Activated naive CD4-positive, alpha-beta T cell treated with anti-CD3 and anti-CD28 coated beads, Interleukin-2, amount 10 ng/mL, durations not matched to agents 7 days and 5 days (primary cell): ENCODE results near the gene GALK1.

Source experiments
- CTCF ChIA-PET: fragments of 350-600 bp; sonication (Branson Sonifier 250); formaldehyde crosslinking; loops from one replicate; lab custom pipeline; 2021; ENCODE audit warnings: antibody characterized with exemption; lab: Charles Lee
- DNase-seq: peaks from one replicate; pipeline ENCODE4 v3.0.0-alpha.2; 2020
- H3K27ac Mint-ChIP-seq: one replicate; pipeline ENCODE4 v1.8.0; 2021; ENCODE audit warnings: mild to moderate bottlenecking, moderate library complexity, mixed read lengths
- H3K27me3 Mint-ChIP-seq: one replicate; pipeline ENCODE4 v1.8.0; 2021; ENCODE audit warnings: mild to moderate bottlenecking, mixed read lengths
- H3K36me3 Mint-ChIP-seq: one replicate; pipeline ENCODE4 v1.8.0; 2021; ENCODE audit warnings: mixed read lengths
- H3K4me1 Mint-ChIP-seq: one replicate; pipeline ENCODE4 v1.8.0; 2021; ENCODE audit warnings: mixed read lengths
- H3K4me3 Mint-ChIP-seq: one replicate; pipeline ENCODE4 v1.8.0; 2021; ENCODE audit warnings: mild to moderate bottlenecking, moderate library complexity, mixed read lengths
- H3K9me3 Mint-ChIP-seq: one replicate; pipeline ENCODE4 v1.8.0; 2021; ENCODE audit warnings: mixed read lengths

The GALK1 gene

GRCh38 chr17:75803883-75804282 is 38.9 kb upstream of the GALK1 start:
- H3K36me3 Mint-ChIP-seq, result peaks cover 8% of the 10 kb centered on the region
- CTCF ChIA-PET, result interaction anchor here (0.7 to 1.2 kb wide), 5 partner anchors 10 to 170 kb away, joined by 3 read pairs; no protein-coding TSS in a partner anchor
- peak overlapping the region; percentile 60 for H3K27ac Mint-ChIP-seq
- no peak overlapping the region for H3K4me3 Mint-ChIP-seq
- H3K4me1 Mint-ChIP-seq, result peaks cover 10% of the 10 kb centered on the region
- DNase-seq, result no peak
- H3K27me3 Mint-ChIP-seq, result no peaks in the 10 kb centered on the region
- H3K9me3 Mint-ChIP-seq, result no peaks in the 10 kb centered on the region

GRCh38 chr17:75799402-75799801 is 34.4 kb upstream of the GALK1 start:
- Mint-ChIP-seq H3K9me3 (no peaks in the 10 kb centered on the region), H3K27me3 (no peaks in the 10 kb centered on the region), H3K4me1 (peaks cover 10% of the 10 kb centered on the region), H3K27ac (no peak overlapping the region), H3K4me3 (no peak overlapping the region), H3K36me3 (peaks cover 14% of the 10 kb centered on the region)
- CTCF ChIA-PET, result interaction anchor here (0.6 to 2.8 kb wide), 3 partner anchors 9 to 28 kb away, joined by 3 to 11 read pairs (median 7); no protein-coding TSS in a partner anchor
- DNase-seq, result no peak

GRCh38 chr17:75795820-75796607 is 31.0 kb upstream of the GALK1 start:
- CTCF ChIA-PET, result interaction anchor here (1.3 to 3.3 kb wide), 3 partner anchors 10 to 47 kb away, joined by 3 to 9 read pairs (median 8); partner anchors contain the start of gene GALK1
- Mint-ChIP-seq H3K4me1 (peaks cover 14% of the 10 kb centered on the region), H3K4me3 (no peak overlapping the region), H3K27ac (no peak overlapping the region), H3K27me3 (no peaks in the 10 kb centered on the region), H3K9me3 (no peaks in the 10 kb centered on the region), H3K36me3 (peaks cover 27% of the 10 kb centered on the region)
- DNase-seq, result no peak

GRCh38 chr17:75793460-75793859 is 28.5 kb upstream of the GALK1 start:
- Mint-ChIP-seq H3K9me3 (no peaks in the 10 kb centered on the region), H3K27me3 (no peaks in the 10 kb centered on the region), H3K27ac (no peak overlapping the region), H3K36me3 (peaks cover 20% of the 10 kb centered on the region), H3K4me1 (peaks cover 18% of the 10 kb centered on the region), H3K4me3 (no peak overlapping the region)
- no peak for DNase-seq
- CTCF ChIA-PET, result no interaction called here

- peaks cover 30% of the 10 kb centered on the region for H3K4me1 Mint-ChIP-seq
- DNase-seq, result no peak
- peaks cover 20% of the 10 kb centered on the region for H3K36me3 Mint-ChIP-seq
- H3K27ac Mint-ChIP-seq, result no peak overlapping the region
- no peaks in the 10 kb centered on the region for H3K27me3 Mint-ChIP-seq
- H3K4me3 Mint-ChIP-seq, result no peak overlapping the region
- no peaks in the 10 kb centered on the region for H3K9me3 Mint-ChIP-seq
- CTCF ChIA-PET, result interaction anchor here (1.0 to 1.6 kb wide), 3 partner anchors 8 to 35 kb away, joined by 3 to 7 read pairs (median 3); no protein-coding TSS in a partner anchor
These were observed 26.3 kb upstream of the GALK1 start for GRCh38 chr17:75791254-75791653.

GRCh38 chr17:75785016-75785890 is 20.3 kb upstream of the GALK1 start:
- CTCF ChIA-PET, result interaction anchor here (0.6 to 2.2 kb wide), 5 partner anchors 20 to 45 kb away, joined by 3 to 12 read pairs (median 6); partner anchors contain the start of gene GALK1
- DNase-seq, result peak; percentile 93
- Mint-ChIP-seq H3K4me3 (peak overlapping the region; percentile 86), H3K4me1 (peaks cover 55% of the 10 kb centered on the region), H3K9me3 (no peaks in the 10 kb centered on the region), H3K27ac (peak overlapping the region; percentile 100), H3K36me3 (peaks cover 3% of the 10 kb centered on the region), H3K27me3 (no peaks in the 10 kb centered on the region)

GRCh38 chr17:75784473-75785015 is 19.6 kb upstream of the GALK1 start, which contains the start of gene UNK:
UNK (plus strand) TSS chr17:75784806; CDS start chr17:75784881, 75 bp downstream.
- peaks cover 2% of the 10 kb centered on the region for H3K27me3 Mint-ChIP-seq
- H3K36me3 Mint-ChIP-seq, result peaks cover 5% of the 10 kb centered on the region
- DNase-seq, result peak; percentile 98
- peak within 1 kb of the TSS; percentile 100 for H3K27ac Mint-ChIP-seq
- CTCF ChIA-PET, result interaction anchor here (0.6 kb wide), 1 partner anchor 20 kb away, joined by 3 read pairs; the partner anchor contains the start of gene GALK1
- H3K9me3 Mint-ChIP-seq, result no peaks in the 10 kb centered on the region
- H3K4me1 Mint-ChIP-seq, result peaks cover 59% of the 10 kb centered on the region
- H3K4me3 Mint-ChIP-seq, result peak within 1 kb of the TSS; percentile 86

GRCh38 chr17:75783803-75784472 is 18.9 kb upstream of the GALK1 start:
- peak; percentile 37 for DNase-seq
- peaks cover 59% of the 10 kb centered on the region for H3K4me1 Mint-ChIP-seq
- peak overlapping the region; percentile 86 for H3K4me3 Mint-ChIP-seq
- H3K27me3 Mint-ChIP-seq, result peaks cover 4% of the 10 kb centered on the region
- peak overlapping the region; percentile 100 for H3K27ac Mint-ChIP-seq
- peaks cover 6% of the 10 kb centered on the region for H3K36me3 Mint-ChIP-seq
- H3K9me3 Mint-ChIP-seq, result no peaks in the 10 kb centered on the region
- CTCF ChIA-PET, result interaction anchor here (1.0 to 1.7 kb wide), 9 partner anchors 10 to 81 kb away, joined by 3 to 14 read pairs (median 5); partner anchors contain the start of gene GALK1

- Mint-ChIP-seq H3K9me3 (no peaks in the 10 kb centered on the region), H3K36me3 (peaks cover 13% of the 10 kb centered on the region), H3K27ac (peak overlapping the region; percentile 100), H3K27me3 (peaks cover 9% of the 10 kb centered on the region), H3K4me1 (peaks cover 59% of the 10 kb centered on the region), H3K4me3 (peak overlapping the region; percentile 86)
- DNase-seq, result no peak
- CTCF ChIA-PET, result interaction anchor here (0.7 to 1.7 kb wide), 12 partner anchors 8 to 371 kb away, joined by 3 to 14 read pairs (median 4); partner anchors contain the start of gene GALK1
These were observed 18.2 kb upstream of the GALK1 start for GRCh38 chr17:75783069-75783783.

- Mint-ChIP-seq H3K27ac (peak overlapping the region; percentile 99), H3K9me3 (no peaks in the 10 kb centered on the region), H3K27me3 (peaks cover 9% of the 10 kb centered on the region), H3K4me3 (peak overlapping the region; percentile 94), H3K36me3 (peaks cover 39% of the 10 kb centered on the region), H3K4me1 (peaks cover 65% of the 10 kb centered on the region)
- CTCF ChIA-PET, result interaction anchor here (2.0 kb wide), 1 partner anchor 50 kb away, joined by 5 read pairs; no protein-coding TSS in a partner anchor
- DNase-seq, result no peak
These were observed 15.2 kb upstream of the GALK1 start for GRCh38 chr17:75779987-75780889.

- peak overlapping the region; percentile 99 for H3K27ac Mint-ChIP-seq
- no peaks in the 10 kb centered on the region for H3K9me3 Mint-ChIP-seq
- peaks cover 9% of the 10 kb centered on the region for H3K27me3 Mint-ChIP-seq
- H3K36me3 Mint-ChIP-seq, result peaks cover 41% of the 10 kb centered on the region
- CTCF ChIA-PET, result interaction anchor here (2.0 kb wide), 1 partner anchor 50 kb away, joined by 5 read pairs; no protein-coding TSS in a partner anchor
- H3K4me1 Mint-ChIP-seq, result peaks cover 62% of the 10 kb centered on the region
- DNase-seq, result peak; percentile 97
- H3K4me3 Mint-ChIP-seq, result peak overlapping the region; percentile 94
These were observed 14.4 kb upstream of the GALK1 start for GRCh38 chr17:75779250-75779986.
